Astrocyte of the cerebellum (primary cell): ENCODE measurements around the gene TRIM34.
A peak's percentile ranks its signal among the peaks of the same experiment; 100 is the strongest.

ENCODE experiments used
- DNase-seq: peaks from one replicate; pipeline ENCODE4 v3.0.0-alpha.2; 2011; ENCODE audit warnings: low read depth
- H3K4me3 ChIP-seq: 2 replicates; pipeline ENCODE4 v1.5.1; 2011; ENCODE audit warnings: mild to moderate bottlenecking, low read depth, low read length, moderate library complexity
- in situ Hi-C: cut with HindIII; loops from 2 replicates; pipeline ENCODE4 v1.10.0; 2017; ENCODE audit warnings: low sequenced_read_pairs
- TF ChIP-seq, protein P1 (sequence below): IDR thresholded peaks from 2 replicates; pipeline ENCODE4 v1.5.1; 2012; ENCODE audit warnings: low read length, low read depth, moderate library complexity, mild to moderate bottlenecking; ENCODE audit errors: missing control alignments

TRIM34 gene

DNA sequence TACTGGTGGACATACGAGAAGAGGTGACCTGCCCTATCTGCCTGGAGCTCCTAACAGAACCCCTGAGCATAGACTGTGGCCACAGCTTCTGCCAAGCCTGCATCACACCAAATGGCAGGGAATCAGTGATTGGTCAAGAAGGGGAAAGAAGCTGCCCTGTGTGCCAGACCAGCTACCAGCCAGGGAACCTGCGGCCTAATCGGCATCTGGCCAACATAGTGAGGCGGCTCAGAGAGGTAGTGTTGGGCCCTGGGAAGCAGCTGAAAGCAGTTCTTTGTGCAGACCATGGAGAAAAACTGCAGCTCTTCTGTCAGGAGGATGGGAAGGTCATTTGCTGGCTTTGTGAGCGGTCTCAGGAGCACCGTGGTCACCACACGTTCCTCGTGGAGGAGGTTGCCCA is 21.5 kb upstream of the TRIM34 start:
- no peak overlapping the region for H3K4me3 ChIP-seq
- no peak for DNase-seq
- in situ Hi-C loops, result loop anchor here (5.0 kb wide), 1 partner anchor 89 kb away; no protein-coding TSS in a partner anchor
- TF ChIP-seq, protein P1, sequence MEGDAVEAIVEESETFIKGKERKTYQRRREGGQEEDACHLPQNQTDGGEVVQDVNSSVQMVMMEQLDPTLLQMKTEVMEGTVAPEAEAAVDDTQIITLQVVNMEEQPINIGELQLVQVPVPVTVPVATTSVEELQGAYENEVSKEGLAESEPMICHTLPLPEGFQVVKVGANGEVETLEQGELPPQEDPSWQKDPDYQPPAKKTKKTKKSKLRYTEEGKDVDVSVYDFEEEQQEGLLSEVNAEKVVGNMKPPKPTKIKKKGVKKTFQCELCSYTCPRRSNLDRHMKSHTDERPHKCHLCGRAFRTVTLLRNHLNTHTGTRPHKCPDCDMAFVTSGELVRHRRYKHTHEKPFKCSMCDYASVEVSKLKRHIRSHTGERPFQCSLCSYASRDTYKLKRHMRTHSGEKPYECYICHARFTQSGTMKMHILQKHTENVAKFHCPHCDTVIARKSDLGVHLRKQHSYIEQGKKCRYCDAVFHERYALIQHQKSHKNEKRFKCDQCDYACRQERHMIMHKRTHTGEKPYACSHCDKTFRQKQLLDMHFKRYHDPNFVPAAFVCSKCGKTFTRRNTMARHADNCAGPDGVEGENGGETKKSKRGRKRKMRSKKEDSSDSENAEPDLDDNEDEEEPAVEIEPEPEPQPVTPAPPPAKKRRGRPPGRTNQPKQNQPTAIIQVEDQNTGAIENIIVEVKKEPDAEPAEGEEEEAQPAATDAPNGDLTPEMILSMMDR, result no peak

DNA sequence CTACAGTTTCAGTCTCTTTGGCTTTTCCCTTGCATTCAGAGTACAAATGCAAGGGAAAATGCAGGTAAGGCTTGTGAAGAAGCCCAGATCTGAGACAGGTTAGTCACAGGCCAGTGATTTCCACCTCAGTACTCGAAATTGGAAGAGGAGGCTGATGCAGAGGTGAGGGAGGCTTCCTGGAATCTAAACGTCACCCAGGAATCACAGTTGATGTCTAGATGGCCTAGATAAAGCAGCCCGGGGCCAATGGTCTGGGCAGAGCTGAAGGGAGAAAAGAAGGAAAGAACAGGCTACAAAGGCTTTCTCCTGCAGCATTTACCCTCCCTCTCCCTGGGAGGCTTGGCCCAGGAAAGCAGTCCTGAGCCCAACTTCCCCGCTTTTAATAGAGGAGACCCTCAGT is 19.9 kb upstream of the TRIM34 start:
- H3K4me3 ChIP-seq, result no peak overlapping the region
- TF ChIP-seq, protein P1, result no peak
- DNase-seq, result no peak
- in situ Hi-C loops, result loop anchor here (5.0 kb wide), 1 partner anchor 87 kb away; no protein-coding TSS in a partner anchor

DNA sequence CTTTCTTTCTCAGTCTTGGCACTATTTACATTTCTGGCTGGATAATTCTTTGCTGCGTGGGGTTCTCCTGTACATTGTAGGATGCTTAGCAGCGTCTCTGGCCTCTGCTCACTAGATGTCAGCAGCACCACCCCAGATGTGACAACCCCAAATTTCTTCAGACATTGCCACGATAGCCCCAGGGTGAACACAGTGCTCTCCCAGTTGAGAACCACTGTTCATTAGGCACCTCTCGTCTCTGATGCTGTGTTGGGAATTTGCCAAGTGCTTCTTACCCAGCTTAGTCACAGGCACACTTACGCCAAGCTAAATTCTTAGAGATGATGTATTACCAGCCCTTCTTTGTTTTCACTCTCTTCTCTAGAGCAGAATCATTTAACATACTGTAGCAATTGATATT is 19.0 kb upstream of the TRIM34 start:
- TF ChIP-seq, protein P1, result no peak
- H3K4me3 ChIP-seq, result no peak overlapping the region
- in situ Hi-C loops, result no loop called here
- peak; percentile 80 for DNase-seq

DNA sequence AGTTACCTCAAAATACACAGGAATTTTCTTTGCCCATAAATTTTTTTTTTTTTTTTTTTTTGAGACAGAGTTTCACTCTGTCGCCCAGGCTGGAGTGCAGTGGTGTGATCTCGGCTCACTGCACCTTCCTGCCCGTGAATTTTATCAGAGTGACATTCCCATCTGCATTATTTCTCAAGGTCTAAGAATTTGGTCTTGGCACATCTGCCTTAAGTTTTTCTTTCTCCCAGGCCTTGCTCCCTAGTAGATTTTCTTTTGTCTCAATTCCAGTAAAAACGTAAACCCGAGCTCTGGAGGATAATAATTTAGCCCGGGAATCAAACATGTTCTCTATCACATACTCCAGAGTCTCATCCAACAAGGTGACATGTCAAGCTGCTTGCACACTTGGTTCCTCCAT is 16.0 kb upstream of the TRIM34 start:
- H3K4me3 ChIP-seq, result no peak overlapping the region
- DNase-seq, result no peak
- TF ChIP-seq, protein P1, result no peak
- in situ Hi-C loops, result no loop called here

DNA sequence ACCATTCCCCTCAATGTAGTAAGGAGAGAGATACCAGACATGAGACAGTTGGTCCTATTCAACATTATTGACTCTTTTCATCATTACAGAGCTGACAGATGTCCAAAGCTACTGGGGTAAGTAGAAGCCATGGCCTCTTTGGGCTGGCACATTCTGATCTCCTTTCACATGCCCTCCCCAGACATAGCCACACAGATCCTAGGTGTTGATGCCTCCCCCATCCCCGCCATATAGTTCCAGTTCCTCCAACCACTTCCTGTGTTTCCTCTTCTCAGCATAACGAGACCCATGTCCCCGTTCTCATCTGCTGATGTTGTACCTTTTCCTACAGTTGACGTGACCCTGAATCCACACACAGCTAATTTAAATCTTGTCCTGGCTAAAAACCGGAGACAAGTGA is 14.4 kb upstream of the TRIM34 start:
- in situ Hi-C loops, result no loop called here
- no peak for DNase-seq
- TF ChIP-seq, protein P1, result no peak
- H3K4me3 ChIP-seq, result no peak overlapping the region

DNA sequence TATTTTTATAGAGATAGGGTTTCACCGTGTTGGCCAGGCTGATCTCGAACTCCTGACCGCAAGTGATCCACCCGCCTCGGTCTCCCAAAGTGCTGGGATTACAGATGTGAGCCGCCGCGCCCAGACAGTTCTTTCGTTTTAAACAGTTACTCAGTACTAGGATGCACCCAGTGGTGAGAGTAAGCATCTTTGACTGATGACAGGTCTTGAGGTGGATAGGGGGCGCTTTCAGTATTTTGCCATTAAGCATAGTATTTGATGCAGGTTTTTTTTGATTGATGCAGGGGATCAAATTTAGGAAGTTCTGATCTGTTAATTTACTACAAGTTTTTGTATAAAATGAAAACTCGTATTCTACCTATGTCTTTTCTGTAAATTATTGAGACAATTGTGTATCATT is 13.2 kb upstream of the TRIM34 start:
- no peak for DNase-seq
- H3K4me3 ChIP-seq, result no peak overlapping the region
- in situ Hi-C loops, result no loop called here
- TF ChIP-seq, protein P1, result no peak

DNA sequence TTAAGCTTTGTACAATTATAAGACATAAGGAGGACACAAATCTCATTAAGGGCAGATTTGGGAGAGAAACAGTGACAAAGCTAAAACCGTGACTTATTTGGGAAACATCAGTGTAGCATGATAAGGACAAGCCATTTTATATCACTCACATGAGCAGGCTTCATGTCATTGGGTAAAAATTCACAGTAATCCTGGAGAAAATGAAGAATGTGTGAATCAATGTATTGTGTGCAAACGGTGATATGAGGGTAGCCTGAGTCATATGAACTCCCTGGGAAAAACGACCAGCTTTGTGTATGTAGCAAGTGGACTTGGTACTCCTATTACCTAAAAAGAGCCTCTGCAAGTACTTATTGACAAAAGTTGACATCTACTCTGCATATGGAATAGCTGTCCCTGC is 6.0 kb upstream of the TRIM34 start:
- in situ Hi-C loops, result no loop called here
- no peak for DNase-seq
- TF ChIP-seq, protein P1, result no peak
- H3K4me3 ChIP-seq, result no peak overlapping the region
